Cardiac fibroblast (primary cell): ENCODE measurements around the gene CAPN11.

ENCODE experiments used
- DNase-seq, 2 donors: peaks; one replicate each; pipeline versions ENCODE4 v3.0.0 to v3.0.0-alpha.2; 2010; ENCODE audit warnings: low read depth in 2 of 2
- H3K4me3 ChIP-seq, 2 donors: replicated peaks in 1 of 2; 1 replicate in 1 of 2; 2 replicates in 1 of 2; pipeline ENCODE4 v1.5.1; 2011; ENCODE audit warnings: low read depth in 2 of 2, low read length in 2 of 2, mild to moderate bottlenecking in 2 of 2, moderate library complexity in 1 of 2
- TF ChIP-seq, protein P1 (sequence below): IDR thresholded peaks from one replicate; pipeline ENCODE4 v1.5.1; 2011; ENCODE audit warnings: low read depth, mild to moderate bottlenecking, low read length, inconsistent platforms

CAPN11 gene

DNA sequence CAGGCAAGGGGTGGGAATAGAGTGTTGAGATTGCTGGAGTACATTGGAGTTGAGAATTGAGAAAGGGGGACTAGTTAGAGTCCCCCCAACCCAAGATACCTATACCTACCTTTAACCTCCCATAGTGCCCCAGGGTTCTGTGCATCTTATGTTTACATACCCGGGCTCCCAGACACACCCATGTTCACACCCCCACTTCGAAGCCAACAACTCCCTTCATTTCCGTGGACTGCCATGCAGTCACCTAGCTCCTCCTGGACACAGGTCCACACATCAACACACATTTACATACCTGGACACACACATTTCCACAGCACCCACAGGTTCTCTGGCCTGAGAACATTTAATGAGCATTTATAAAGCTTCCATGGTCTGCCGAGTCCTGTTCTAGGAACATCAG, 26.1 kb upstream of the CAPN11 start:
- no peak for DNase-seq
- no peak overlapping the region for H3K4me3 ChIP-seq
- TF ChIP-seq, protein P1, sequence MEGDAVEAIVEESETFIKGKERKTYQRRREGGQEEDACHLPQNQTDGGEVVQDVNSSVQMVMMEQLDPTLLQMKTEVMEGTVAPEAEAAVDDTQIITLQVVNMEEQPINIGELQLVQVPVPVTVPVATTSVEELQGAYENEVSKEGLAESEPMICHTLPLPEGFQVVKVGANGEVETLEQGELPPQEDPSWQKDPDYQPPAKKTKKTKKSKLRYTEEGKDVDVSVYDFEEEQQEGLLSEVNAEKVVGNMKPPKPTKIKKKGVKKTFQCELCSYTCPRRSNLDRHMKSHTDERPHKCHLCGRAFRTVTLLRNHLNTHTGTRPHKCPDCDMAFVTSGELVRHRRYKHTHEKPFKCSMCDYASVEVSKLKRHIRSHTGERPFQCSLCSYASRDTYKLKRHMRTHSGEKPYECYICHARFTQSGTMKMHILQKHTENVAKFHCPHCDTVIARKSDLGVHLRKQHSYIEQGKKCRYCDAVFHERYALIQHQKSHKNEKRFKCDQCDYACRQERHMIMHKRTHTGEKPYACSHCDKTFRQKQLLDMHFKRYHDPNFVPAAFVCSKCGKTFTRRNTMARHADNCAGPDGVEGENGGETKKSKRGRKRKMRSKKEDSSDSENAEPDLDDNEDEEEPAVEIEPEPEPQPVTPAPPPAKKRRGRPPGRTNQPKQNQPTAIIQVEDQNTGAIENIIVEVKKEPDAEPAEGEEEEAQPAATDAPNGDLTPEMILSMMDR = no peak

DNA sequence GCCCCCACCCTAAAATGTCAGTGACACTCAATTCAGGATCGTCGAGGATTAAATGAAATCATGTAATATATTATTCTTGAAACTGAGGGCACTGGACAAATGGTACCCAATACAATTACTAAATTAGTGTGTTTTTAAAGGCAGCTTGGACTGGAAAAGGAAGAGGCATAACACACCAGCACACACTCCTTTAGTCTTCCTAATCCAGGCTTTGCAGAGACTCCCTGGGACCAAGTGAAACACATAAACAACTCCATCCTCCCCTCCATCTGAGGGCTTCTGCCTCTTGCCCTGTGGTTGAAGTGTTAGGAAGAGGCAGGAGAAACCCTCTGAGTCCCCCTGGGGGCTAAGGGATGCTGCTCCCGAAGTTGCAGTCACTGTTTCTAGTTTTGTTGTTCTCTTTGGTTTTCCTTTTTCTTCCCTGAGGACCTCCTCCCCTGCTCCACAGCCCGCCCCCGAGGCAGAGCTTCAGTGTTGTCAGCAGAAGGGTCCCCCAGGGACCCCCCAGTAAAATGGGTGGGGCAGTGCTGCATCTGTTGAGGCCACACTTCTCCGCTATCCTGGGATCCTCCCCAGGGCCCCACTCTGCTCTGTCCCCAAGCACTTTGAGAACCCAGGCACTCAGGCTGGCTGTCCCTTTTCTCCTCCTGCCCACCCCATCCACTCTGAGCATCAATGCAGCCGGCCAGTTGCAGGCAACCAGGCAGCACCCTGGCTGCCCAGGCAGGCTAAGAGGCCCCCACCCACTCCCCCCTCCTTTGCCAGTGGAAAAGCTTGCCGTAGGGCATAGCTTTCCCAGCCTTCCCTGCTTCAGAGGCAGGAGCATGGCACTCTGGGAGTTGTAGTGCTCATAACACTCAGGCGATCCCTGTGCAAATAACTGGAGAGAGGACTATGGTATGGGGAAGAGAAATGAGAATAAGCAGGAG, 25.4 kb upstream of the CAPN11 start:
- TF ChIP-seq, protein P1 = no peak
- peak; percentile 42 to 67 for DNase-seq
- H3K4me3 ChIP-seq = no peak overlapping the region

DNA sequence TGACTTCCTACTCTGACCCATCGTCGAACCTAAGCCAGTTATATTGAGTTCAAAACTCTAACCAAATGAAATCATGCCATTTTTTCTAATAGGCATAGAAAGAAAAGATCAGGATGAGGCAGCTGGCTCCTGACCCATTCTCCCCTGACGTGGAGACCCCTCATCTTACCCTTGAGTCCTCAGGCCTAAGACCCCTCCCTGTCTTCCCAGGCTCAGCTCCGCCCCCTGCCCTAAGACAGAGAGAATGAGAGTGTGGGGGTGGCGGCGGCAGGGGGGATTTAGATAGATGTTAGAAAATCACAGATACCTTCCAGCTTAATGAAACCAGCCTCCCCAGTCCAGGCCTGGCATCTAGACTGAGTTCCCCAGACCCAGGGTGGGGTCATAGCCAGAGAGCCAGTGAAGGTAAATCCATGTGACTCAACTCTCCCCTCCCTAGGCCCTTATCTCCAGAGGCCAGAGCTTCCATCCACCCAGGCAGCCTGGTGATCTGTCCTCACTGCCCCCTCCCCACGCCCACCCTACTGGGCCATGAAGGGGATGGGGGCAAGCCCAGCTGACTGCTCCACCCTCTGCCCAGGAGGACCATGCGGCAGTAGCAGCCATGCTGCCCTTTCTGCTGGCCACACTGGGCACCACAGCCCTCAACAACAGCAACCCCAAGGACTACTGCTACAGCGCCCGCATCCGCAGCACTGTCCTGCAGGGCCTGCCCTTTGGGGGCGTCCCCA, 24.5 kb upstream of the CAPN11 start:
- no peak for DNase-seq
- TF ChIP-seq, protein P1 = no peak
- H3K4me3 ChIP-seq = no peak overlapping the region

DNA sequence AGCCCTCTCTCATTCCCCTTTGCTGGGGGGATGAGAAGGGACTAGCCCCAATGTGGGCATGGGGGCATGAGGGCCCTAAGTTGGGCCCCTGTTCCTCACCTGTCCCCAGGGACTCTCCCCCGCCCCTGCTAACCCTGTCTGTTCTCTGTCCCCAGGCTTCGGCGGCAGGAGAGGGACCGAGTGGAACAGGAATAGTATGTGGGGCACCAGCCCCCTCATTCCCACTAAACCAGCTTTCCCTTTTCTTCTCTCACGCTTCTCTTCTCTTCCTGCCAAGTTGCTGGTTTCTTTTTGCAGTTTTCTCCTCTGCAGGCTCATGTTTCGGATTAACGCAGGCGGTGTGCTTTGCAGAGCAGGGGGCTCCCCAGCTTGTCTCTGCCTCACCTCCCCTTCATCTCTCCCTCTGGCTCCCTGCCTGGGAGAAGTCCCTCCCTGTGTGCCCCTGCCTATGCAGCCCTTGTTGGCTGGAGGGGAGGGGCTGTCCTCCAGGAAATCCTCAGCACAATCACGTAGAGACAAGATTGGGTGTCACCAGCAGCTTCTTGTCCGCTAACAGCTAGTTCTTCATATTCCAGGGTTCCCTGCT, 23.4 kb upstream of the CAPN11 start:
- DNase-seq = no peak
- TF ChIP-seq, protein P1 = no peak

DNA sequence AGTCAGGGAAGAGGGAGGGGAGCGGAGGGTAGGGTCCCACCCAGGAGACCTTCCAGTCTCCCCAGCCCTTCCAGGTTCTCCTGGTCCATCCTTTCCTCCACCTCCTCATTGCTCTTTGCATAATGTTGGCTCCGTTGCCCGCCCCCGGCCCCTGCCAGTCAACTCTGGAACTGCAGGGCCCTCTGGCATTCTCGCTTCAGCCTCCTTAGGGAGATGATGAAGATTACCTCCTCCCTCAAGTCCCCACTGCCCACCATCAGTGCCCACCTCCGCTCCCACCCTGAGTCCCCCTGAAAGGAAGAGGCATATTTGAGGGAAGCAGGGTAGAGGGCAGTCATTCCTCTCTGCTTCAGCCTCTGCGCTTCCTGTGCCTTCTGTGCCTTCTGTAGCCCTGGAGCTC, 22.7 kb upstream of the CAPN11 start:
- DNase-seq = no peak
- no peak overlapping the region for H3K4me3 ChIP-seq
- TF ChIP-seq, protein P1 = no peak

More for the DNA sequence above, 23.4 kb upstream of the CAPN11 start:
- H3K4me3 ChIP-seq = no peak overlapping the region

DNA sequence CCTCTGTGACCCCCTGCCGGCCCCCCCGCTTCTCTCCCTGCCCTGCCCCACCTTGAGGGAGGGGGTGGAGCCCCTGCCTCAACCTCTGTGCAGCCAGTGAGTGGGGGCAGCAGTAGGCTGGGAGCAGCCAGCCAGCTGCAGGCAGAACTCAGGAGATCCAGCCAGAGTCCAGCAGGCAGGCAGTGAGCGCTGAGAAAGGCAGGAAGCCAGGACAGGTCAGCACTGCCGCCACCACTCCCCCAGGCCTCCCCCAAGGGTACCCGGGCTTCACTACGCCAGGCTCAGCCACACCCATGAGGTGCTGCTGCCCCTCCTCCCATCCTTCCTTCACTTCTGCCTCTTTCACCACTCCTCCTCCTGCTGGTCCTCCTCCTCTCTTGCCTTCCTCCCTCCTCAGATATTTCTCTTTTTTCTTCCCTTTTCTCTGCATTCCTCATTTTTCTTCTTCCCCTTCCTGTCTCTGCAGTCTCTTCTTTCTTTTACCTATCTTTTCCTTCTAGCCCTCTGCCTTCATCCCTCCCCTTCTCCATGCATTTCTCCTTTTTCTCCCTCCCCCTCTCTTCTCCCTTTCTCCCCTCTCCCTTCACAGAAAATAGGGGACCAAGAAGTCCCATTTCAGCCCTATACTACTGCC, 19.8 kb upstream of the CAPN11 start:
- DNase-seq = no peak
- no peak overlapping the region for H3K4me3 ChIP-seq
- TF ChIP-seq, protein P1 = no peak
